K562 (cell line): ENCODE data around the gene ATRIP.

Source experiments
- ATF7 ChIP-seq: fragments of 450-650 bp; IDR thresholded peaks from 2 replicates; pipeline ENCODE4 v1.7.1; 2014; ENCODE audit warnings: mild to moderate bottlenecking, moderate library complexity
- CAMTA2 ChIP-seq: fragments of 250-450 bp; sonication (Bioruptor Pico); conservative IDR thresholded peaks from 2 replicates; pipeline ENCODE4 v1.5.1; 2022
- CBX5 ChIP-seq: IDR thresholded peaks from 2 replicates; pipeline ENCODE4 v1.6.1; 2014; ENCODE audit warnings: low read depth, borderline replicate concordance
- ERF ChIP-seq: fragments of 450-650 bp; formaldehyde crosslinking; IDR thresholded peaks from 2 replicates; pipeline ENCODE4 v1.4.0; 2020; ENCODE audit warnings: mild to moderate bottlenecking, mixed read lengths
- ESRRB ChIP-seq: fragments of 250-450 bp; sonication (Bioruptor Pico); IDR thresholded peaks from 2 replicates; pipeline ENCODE4 v1.5.0; 2020; ENCODE audit warnings: mild to moderate bottlenecking, moderate library complexity, borderline replicate concordance
- IRF2 ChIP-seq: sonication (generic); formaldehyde crosslinking; IDR thresholded peaks from 2 replicates; pipeline ENCODE4 v1.8.1; 2022; ENCODE audit warnings: mild to moderate bottlenecking, missing genetic modification reagents
- MXI1 ChIP-seq: IDR thresholded peaks from 2 replicates; pipeline ENCODE4 v1.6.1; 2011; ENCODE audit warnings: low read depth, mild to moderate bottlenecking, improper control_type of control experiment, low read length
- POLR2A ChIP-seq: fragments of 450-650 bp; conservative IDR thresholded peaks from 2 replicates; pipeline ENCODE4 v1.6.1; 2016
- TGIF2 ChIP-seq: sonication (generic); formaldehyde crosslinking; IDR thresholded peaks from 2 replicates; pipeline ENCODE4 v1.8.1; 2022; ENCODE audit warnings: mild to moderate bottlenecking, missing genetic modification reagents, moderate library complexity
- TRIM24 ChIP-seq, 2 experiments: fragments of 450-650 bp; IDR thresholded peaks; 2 replicates each; pipeline ENCODE4 v1.6.1; 2016
- ZNF140 ChIP-seq: fragments of 250-450 bp; sonication (Bioruptor Pico); IDR thresholded peaks from 2 replicates; pipeline ENCODE4 v1.8.0; 2021; ENCODE audit warnings: moderate library complexity, mild to moderate bottlenecking, inconsistent platforms
- ZNF780A ChIP-seq: fragments of 250-450 bp; sonication (Bioruptor Pico); IDR thresholded peaks from 2 replicates; pipeline ENCODE4 v1.5.0; 2021; ENCODE audit warnings: mild to moderate bottlenecking
- TF ChIP-seq, protein P1 (sequence below), 3 experiments: IDR thresholded peaks in 2 of 3; conservative IDR thresholded peaks in 1 of 3; 2 replicates each; pipeline ENCODE4 v1.5.1; 2011 to 2012; ENCODE audit warnings: low read length in 3 of 3, mild to moderate bottlenecking in 3 of 3, control low read depth in 2 of 3, improper control_type of control experiment in 1 of 3, inconsistent platforms in 1 of 3, low read depth in 1 of 3, mixed read lengths in 1 of 3, moderate library complexity in 1 of 3; ENCODE audit not compliant: insufficient read depth in 2 of 3
- TF ChIP-seq, protein P2 (sequence below): fragments of 250-450 bp; sonication (Bioruptor Pico); IDR thresholded peaks from 2 replicates; pipeline ENCODE4 v1.4.0; 2020; ENCODE audit warnings: mild to moderate bottlenecking, moderate library complexity

GRCh38 chr3:48501196-48501595 is 54.7 kb downstream of the ATRIP start:
- TF ChIP-seq TRIM24 (IDR thresholded peaks at IDR 0.05): no peak
- TF ChIP-seq, protein P1, sequence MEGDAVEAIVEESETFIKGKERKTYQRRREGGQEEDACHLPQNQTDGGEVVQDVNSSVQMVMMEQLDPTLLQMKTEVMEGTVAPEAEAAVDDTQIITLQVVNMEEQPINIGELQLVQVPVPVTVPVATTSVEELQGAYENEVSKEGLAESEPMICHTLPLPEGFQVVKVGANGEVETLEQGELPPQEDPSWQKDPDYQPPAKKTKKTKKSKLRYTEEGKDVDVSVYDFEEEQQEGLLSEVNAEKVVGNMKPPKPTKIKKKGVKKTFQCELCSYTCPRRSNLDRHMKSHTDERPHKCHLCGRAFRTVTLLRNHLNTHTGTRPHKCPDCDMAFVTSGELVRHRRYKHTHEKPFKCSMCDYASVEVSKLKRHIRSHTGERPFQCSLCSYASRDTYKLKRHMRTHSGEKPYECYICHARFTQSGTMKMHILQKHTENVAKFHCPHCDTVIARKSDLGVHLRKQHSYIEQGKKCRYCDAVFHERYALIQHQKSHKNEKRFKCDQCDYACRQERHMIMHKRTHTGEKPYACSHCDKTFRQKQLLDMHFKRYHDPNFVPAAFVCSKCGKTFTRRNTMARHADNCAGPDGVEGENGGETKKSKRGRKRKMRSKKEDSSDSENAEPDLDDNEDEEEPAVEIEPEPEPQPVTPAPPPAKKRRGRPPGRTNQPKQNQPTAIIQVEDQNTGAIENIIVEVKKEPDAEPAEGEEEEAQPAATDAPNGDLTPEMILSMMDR (IDR thresholded peaks at IDR 0.05 in 2 of 3, conservative IDR thresholded peaks at IDR 0.05 in 1 of 3; ENCODE audit: insufficient read depth in 2 of 3, low read depth in 1 of 3, low read length in 3 of 3): no peak
- TF ChIP-seq CAMTA2: no peak
- no peak for TF ChIP-seq TGIF2 (CRISPR knock-in tag)
- TF ChIP-seq ATF7: no peak
- TF ChIP-seq ERF (CRISPR knock-in tag): no peak
- no peak for TF ChIP-seq ZNF140 (CRISPR knock-in tag)
- no peak for TF ChIP-seq ZNF780A
- no peak for TF ChIP-seq MXI1
- TF ChIP-seq IRF2 (CRISPR knock-in tag): no peak
- TF ChIP-seq, protein P2, sequence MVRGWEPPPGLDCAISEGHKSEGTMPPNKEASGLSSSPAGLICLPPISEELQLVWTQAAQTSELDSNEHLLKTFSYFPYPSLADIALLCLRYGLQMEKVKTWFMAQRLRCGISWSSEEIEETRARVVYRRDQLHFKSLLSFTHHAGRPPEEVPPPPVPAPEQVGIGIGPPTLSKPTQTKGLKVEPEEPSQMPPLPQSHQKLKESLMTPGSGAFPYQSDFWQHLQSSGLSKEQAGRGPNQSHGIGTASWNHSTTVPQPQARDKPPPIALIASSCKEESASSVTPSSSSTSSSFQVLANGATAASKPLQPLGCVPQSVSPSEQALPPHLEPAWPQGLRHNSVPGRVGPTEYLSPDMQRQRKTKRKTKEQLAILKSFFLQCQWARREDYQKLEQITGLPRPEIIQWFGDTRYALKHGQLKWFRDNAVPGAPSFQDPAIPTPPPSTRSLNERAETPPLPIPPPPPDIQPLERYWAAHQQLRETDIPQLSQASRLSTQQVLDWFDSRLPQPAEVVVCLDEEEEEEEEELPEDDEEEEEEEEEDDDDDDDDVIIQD (CRISPR knock-in tag): no peak
- TF ChIP-seq ESRRB (CRISPR knock-in tag): no peak
- TF ChIP-seq POLR2A: no peak
- no peak for TF ChIP-seq CBX5
